GM18951 (cell line): ENCODE measurements around the gene CXCL8.

Experiments used
- POLR2A ChIP-seq: IDR thresholded peaks from 4 replicates; pipeline ENCODE4 v1.6.1; 2011; ENCODE audit warnings: mild to moderate bottlenecking; ENCODE audit not compliant: insufficient read length, insufficient read depth; ENCODE audit errors: extremely low read depth
- in situ Hi-C: fragments of 300-500 bp; cut with MboI; formaldehyde crosslinking; loops from one replicate; pipeline ENCODE4 v1.12.0; 2022; ENCODE audit warnings: low sequenced_read_pairs, mixed read lengths, inconsistent platforms; ENCODE audit not compliant: unreplicated experiment

The CXCL8 gene

GRCh38 chr4:73725510-73725909 lies 14.9 kb upstream of the CXCL8 start:
- no peak for TF ChIP-seq POLR2A
- in situ Hi-C loops = no loop called here

- TF ChIP-seq POLR2A = no peak
- in situ Hi-C loops = no loop called here
Observed at GRCh38 chr4:73725985-73726384, 14.4 kb upstream of the CXCL8 start.

GRCh38 chr4:73727685-73728084 lies 12.7 kb upstream of the CXCL8 start:
- in situ Hi-C loops = no loop called here
- TF ChIP-seq POLR2A = no peak

- TF ChIP-seq POLR2A = no peak
- in situ Hi-C loops = no loop called here
Observed at GRCh38 chr4:73728091-73728741, 12.2 kb upstream of the CXCL8 start.

- in situ Hi-C loops = no loop called here
- TF ChIP-seq POLR2A = no peak
Observed at GRCh38 chr4:73729534-73730165, 10.7 kb upstream of the CXCL8 start.

- no peak for TF ChIP-seq POLR2A
- in situ Hi-C loops = no loop called here
Observed at GRCh38 chr4:73730292-73730691, 10.1 kb upstream of the CXCL8 start.

- in situ Hi-C loops = no loop called here
- TF ChIP-seq POLR2A = no peak
Observed at GRCh38 chr4:73730867-73731266, 9.5 kb upstream of the CXCL8 start.

GRCh38 chr4:73731968-73732610 lies 8.3 kb upstream of the CXCL8 start:
- no peak for TF ChIP-seq POLR2A
- in situ Hi-C loops = no loop called here

- no peak for TF ChIP-seq POLR2A
- in situ Hi-C loops = no loop called here
Observed at GRCh38 chr4:73732759-73733431, 7.5 kb upstream of the CXCL8 start.

GRCh38 chr4:73734530-73735001 lies 5.8 kb upstream of the CXCL8 start:
- in situ Hi-C loops = no loop called here
- no peak for TF ChIP-seq POLR2A

- no peak for TF ChIP-seq POLR2A
- in situ Hi-C loops = no loop called here
Observed at GRCh38 chr4:73735231-73735630, 5.1 kb upstream of the CXCL8 start.

- in situ Hi-C loops = no loop called here
- TF ChIP-seq POLR2A = no peak
Observed at GRCh38 chr4:73741031-73741749, 821 bp downstream of the CXCL8 start.
